ENCODE data around the gene LARP6.
"Not testable (repeated sequence)": the region's sequence is repeated elsewhere in the genome, so short reads cannot be mapped to it uniquely, and the experiment has no call there.

The LARP6 gene

DNA sequence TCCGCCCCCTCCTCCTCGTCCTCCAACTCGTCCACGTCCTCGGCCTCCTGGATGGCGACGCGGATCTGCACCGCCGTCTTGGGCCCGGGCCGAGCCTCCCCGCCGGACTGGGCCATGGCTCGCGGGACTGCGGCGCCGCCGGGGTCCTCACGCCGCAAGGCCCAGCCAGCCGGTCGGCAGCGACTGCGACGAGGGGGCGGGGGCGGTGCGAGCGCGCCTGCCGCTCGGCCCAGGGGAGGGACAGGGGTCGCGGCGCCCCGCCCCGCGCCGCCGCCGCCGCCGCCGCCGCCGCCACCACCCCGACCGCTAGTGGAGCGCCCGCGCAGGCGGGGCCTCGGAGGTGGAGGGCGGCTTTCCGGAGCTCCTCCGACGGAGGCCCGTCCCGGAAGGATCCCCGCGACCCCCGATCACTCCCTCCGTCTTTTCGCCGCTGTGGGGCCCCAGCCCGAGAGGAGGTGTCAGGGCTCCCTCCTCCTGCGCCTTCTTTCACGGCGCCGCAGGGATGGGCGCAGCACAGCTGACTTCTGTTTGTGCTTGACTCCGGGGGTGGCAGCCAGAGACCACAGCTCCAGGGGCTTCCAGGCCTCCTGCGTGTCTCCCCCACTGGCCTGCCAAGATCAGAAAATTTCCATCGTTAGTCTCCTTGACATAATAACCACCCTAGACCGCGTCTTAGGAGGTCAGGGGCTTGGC lies at the start of gene LARP6:
TSS of gene LARP6 (minus strand) at position 185 of the 693 bp plus-strand sequence. CDS start at position 116, 69 bp downstream.
- peak; percentile 15 for DNase-seq

DNA sequence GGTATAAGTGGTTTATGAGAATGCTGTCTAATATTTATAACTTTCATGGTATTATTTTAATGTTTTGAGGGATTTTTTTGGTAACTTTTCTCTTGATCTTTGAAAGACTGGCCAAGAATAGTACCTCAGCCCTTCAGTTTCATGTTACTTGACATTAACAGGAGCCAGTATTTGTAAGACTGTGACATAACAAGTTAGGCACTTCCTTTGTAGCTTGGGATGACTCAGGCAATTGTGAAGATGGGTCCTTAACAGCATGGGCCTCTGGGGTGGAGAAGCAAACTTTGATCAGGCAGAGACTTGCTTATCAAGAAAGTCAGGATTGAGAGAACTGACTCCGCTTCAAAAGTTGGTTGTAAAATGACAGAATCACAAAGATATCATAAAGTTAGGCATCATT lies 48.1 kb upstream of the LARP6 start:
- no peak for DNase-seq

DNA sequence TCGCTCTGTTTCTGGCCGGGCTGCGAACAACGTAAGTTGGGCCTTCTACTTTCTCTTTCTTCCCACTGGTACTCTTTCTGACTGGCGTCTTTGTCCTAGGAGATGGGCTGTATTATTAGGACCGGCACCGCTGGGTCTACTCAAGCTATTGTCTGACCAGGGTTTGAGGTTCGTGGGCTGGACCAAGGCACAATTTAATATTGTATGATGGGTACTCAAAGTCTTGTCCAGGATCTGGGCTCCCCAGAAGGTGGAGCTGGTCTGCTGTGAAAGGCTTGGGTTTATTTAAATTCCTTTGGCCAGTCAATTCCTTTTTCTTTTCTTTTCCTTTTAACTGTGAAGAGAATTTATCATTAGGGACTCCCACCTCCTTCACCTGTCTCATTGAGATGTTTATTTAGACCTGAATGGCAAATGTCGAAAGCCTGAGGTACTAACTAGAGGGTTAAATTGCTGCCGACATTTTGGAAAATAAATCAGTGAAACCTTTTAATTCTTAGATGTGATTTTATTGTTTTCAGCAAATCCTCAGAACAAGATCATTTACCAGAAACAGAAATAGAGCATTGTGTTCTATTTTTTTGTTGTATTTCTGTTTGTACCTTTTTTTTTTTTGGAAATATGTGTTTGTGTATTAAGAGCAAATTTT lies 39.1 kb upstream of the LARP6 start:
- DNase-seq = no peak

DNA sequence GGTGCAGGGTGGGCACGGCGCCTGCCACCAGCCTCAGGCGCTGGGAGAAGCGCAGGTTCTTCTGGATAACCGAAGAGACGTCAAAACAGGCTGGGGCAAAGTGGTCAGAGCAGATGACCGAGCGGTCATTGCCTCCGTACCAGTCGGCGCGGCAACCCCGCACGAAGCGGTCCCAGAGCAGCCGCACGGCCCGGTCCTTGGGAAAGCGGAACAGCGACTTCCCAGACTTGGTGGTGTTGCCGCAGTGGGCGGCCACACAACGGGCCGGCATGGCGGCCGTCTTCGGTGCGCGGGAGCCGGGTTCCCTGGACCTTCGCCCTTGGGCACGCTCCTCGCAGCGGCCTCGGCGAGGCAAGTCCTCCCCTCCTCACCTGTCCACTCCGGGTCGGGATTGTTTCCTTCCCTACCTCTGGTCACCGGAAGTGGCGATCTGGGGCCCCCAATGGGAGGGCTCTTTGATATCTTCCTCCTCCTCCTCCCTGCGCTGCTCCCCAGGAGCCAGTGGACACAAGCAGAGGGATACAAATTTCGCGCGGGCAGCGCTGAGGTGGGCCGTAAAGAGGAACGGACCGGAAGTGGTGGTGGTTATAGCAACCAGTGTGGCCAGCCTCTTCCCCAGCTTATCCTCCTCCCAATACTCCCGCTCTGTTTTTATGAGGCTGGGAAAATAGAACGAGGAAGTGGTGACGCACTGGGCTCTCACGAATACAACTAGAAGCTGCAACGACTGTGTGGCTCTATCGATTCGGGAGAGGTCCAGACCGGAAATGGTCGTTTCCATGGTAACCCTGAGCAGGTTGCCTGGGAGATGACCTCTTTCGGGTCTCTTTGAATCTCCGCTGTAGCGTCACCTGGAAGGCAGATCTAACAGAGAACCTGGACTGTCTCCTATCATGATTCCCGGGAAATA lies 38.3 kb upstream of the LARP6 start, which contains the start of the genes LRRC49 and THAP10:
TSS of gene LRRC49 (plus strand) at position 825 of the 910 bp plus-strand sequence. CDS start at position 894, 69 bp downstream.
TSS of gene THAP10 (minus strand) at position 432 of the 910 bp plus-strand sequence. CDS start at position 271, 161 bp downstream.
- peak; percentile 93 for DNase-seq

DNA sequence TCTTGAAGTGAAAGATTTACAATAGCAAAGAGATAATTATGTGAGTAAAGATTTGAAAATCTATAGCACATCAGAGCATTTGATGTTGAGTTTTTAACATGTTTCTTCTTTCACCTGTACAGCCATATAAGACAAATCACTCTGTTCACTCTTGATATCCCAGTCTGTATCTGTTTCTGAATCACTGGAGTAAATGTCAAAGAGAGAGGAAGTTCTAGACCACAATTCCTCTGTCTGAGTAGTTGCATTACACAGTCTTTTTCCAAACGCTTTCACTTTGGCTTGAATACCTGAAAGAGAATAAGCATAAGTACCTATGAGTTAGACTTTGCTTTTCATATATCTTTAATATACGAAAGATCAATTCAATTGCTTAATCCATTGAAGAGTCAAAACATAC lies 28.4 kb upstream of the LARP6 start:
- DNase-seq = no peak

DNA sequence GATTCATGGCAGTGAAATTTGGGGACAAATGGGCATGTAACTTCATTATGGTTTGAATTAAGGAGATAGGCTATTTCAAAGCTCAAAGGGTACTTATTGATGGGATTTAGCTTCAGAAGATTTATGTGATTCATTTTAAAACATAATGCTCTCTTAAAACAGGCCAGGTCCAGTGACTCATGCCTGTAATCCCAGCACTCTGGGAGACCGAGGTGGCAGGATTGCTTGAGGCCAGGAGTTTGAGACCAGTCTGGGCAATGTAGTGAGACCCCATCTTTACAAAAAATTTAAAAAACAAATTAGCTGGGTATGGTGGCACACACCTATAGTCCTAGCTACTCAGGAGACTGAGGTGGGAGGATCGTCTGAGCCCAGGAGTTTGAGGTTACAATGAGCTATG lies 26.8 kb upstream of the LARP6 start:
- DNase-seq = no peak

DNA sequence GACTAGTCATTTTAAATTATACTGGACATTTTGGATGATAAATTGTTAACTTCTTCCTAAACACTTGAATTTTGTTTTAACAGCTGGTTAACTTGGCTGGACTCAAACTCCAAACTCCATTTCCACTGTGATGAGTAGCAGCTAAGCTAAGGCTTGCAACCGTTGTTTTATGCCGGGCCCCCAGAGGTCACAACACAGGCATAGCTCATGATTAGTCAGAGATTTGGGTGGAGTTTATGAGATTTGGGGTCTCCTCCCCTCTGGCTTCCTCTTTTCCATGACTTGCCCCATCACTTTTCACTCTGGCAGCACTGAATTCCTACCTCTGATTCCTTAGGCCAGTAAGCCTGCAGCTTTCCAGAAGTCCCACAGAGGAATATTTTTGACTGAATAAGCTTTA lies 25.4 kb upstream of the LARP6 start:
- no peak for DNase-seq

DNA sequence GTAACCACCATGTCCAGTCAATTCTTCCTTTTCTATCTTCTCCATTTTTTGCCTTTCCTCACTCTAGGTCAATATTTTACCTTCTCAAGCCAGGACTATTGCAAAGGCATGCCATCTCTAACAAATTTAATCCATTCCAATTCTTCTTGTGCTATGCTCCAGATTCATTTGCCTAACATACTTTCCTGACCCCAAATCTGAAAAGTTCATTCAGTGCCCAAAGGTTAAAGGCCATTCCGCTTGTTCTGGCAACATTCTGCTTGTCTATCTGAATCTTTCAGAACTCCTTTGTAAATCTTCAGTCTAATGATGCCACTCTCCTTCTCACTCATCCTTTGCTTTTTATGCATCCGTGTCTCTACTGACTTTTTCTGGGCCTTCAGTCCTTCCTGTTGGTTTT lies 22.7 kb upstream of the LARP6 start:
- DNase-seq = no peak

DNA sequence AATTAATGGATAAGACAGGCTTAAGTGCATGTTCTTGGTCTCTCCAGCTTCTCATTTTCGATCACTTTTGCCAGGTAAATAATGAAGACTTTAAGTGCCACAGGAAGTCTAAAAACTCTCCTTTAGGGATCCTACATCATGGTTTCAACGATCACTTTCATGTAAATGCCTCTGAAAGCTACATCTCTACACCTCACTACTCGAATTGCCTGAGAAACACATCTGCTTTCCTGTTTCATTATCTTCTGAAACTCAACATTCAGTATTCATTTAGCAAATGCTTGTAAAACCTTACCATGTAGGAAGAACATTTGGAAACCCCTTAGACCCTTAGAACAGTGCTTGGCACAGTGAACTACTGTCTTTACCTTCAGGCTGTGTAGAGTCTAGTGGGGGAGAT lies 22.1 kb upstream of the LARP6 start:
- no peak for DNase-seq

DNA sequence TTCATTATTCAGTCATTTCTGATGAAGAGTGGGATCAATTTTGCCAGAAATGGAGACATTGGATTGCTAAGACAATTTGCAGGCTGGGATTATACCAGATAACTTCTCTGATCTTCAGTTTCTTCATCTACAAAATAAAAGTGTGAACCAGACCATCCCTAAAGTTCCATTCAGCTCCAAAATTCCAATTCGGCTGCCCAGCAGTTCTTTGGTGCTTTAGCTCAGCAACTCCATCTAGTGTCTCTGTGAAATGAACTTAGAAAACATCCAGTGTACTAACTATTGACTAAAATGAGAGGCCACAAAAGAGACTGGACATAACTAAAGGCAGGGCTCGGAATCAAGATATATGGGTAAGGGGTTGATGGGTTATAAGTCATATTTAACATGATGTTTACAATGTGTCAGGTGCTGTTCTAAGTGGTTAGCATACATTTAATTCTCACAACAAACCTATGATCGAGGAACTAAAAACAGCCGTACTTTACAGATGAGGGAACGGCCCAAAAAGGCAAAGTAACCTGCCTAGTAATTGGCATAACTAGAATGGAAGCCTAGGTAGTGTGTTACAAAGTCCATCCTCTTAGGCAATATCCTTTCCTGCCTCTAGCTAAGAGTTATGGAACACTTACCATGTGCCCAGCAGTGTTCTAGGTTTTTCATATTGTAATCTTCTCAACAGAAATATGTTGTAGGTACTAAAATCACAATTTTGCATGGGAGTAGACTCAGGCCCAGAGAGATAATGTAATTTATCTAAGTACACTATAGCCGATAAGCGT lies 21.2 kb upstream of the LARP6 start:
- DNase-seq = no peak

DNA sequence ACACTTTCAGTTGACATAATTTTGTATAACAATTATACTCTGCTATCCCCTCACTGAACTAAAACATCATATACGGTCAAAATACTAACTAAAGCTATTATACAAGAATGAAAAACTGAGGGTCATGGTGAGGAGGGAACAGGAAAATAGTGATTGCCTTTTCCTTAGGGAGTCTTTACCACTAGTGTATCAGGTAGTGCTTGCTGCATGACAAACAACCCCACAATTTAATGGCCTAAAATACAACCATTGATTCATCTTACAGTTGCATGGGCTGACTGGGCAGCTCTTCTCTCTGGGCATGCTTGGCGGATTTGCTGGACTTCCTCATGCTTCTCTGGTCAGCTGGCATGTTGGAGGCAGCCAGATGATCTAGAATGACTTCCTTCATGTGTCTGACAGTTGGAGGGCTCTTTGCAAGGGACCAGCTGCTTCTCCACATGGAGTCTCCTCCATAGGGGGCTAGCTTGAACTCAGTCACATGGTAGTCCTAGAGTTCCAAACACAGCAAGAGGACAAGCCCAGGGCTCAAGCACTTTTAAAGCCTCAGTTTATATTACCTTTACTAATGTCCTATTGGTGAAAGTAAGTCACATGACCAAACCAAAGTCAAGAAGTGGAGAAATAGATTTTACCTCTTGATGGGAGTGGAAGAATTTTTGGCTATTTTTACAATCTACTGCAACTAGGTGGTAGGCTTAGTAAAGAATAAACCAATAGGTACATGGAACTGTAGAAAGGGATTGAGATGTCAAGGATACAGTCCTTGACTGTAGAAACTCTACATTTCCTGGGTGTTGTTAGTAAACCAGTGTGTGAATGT lies 19.5 kb upstream of the LARP6 start:
- no peak for DNase-seq

DNA sequence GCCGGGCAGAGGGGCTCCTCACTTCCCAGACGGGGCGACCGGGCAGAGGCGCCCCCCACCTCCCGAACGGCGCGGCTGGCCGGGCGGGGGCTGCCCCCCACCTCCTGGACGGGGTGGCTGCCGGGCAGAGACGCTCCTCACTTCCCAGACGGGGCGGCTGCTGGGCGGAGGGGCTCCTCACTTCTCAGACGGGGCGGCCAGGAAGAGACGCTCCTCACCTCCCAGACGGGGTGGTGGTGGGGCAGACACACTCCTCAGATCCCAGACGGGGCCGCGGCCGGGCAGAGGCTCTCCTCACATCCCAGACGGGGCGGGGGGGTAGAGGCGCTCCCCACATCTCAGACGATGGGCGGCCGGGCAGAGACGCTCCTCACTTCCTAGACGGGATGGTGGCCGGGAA lies 17.5 kb upstream of the LARP6 start:
- not testable (repeated sequence) for DNase-seq

DNA sequence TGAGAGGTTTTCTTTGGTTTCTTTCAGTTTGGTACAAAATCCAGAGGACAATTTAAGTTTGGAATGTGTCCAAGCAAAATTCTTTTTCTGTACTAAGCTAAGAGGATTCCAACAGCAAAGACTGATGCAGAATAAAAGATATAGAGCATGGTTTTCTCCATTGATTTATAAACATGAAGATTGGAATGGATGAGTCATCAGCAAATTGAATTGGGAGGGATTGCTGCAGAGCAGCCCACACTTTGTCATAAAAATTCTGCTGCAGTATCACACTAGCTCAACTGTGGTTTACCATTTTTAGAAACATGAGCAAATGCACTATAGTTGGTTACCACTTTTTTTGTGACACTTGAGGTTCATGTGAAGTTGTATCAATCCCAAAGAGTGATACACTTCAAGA lies 16.1 kb upstream of the LARP6 start:
- no peak for DNase-seq

DNA sequence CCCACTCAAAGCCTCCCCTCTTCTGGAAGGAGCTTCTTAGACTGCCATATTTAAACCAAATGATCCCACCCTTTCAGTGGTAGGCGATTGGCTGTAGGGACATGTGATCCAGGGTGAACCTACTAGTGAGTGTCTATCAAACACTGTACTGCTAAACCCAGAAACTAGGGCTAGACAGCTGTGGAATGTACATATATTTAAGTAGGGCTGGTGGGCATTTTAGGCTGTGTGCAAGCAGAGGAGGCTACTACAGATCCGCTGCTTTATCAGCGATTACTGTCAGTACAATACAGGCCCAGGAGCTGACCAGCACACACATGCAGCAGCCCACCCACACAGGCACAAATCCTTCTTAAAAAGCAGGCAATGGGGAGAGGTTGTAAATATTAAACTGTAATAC lies 15.4 kb upstream of the LARP6 start:
- DNase-seq = no peak

DNA sequence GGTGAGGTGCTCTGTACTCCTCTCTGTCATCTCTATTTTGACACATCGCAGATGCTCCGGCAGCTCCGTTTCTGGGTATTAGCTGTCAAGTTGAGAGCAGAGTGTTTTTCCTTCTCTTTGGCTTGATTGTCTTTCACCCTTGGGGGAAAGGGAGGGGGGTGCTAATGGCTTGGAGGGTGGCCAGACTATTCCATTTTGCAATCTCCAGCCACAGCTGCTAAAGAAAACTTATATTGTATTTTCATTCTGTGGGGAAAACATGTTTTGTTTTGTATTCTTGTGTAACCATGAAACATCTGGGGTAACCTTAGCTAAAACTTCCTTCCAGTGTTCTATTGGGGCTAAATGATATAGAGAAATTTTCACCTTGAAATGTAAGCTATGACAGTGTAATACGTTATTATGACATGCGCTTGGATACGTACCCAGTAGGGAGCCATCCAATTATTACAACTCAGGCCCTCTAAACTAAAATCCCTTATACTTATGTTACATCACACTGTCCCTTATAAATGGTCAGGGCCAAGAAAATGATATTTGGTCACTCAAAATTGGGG lies 14.0 kb upstream of the LARP6 start:
- DNase-seq = no peak

DNA sequence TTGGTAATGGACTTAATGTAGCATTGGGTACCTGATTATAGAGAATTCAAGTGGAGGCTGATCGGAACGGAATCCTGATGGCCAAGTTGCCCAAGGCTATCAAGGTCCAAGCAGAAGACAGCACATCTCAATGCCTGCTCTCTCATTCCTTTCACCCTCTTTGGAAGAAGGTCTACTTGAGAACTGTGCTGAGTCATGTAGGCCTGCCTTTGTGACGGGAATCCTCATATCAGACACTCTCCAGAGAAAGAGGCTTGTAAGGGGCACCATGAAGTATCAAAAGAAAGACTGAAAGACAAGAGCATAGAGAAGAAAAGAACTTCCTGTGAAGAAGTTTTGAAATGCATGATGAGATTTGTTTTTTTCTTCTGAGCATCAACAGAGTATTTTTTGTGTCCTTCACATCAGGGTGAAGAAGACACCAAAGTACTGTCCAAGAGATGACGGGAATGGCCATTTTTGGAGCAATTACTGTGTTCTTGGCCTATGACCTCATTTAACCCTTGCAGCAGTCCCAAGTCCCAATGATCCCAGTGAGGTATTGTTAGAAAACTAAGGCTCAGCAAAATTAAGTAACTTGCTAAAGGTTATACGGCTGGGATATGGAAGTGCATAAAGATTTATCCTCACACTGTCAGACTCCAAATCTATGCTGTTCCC lies 13.2 kb upstream of the LARP6 start:
- no peak for DNase-seq

DNA sequence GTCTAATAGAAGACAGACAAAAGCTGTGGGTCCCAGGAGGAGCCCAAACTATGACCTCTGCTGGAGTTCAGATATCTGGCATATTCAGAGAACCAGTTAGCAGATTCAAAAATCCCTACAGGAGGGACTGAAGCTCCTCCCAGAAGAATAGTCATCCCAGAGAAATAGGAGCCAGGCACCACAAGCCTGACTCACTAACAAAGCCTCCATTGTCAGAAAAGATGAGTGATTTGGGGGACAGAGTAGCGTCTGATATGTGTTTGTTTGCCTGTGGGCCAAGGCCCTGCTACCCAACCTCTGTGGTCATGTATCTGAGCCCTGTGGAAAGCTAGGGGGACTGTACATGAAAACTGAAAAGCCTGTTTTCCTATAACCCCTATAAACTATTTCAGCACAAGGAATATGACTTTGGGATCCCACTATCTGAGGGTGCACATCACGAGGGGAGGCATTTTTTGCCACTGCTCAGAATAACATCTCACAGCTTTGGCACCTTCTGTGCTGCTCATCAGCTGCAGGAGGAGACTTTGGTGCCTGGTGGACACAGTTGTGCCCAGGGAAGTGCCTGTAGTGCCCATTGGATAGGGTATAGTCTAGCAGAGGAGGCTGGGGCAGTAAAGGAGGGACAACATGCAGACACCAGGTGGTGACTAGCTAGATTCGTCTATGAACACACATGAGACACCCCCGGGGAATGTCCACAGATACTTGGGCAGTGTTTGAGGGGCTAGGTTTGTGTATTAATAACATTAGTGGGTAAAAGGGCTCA lies 9.7 kb upstream of the LARP6 start:
- DNase-seq = no peak

DNA sequence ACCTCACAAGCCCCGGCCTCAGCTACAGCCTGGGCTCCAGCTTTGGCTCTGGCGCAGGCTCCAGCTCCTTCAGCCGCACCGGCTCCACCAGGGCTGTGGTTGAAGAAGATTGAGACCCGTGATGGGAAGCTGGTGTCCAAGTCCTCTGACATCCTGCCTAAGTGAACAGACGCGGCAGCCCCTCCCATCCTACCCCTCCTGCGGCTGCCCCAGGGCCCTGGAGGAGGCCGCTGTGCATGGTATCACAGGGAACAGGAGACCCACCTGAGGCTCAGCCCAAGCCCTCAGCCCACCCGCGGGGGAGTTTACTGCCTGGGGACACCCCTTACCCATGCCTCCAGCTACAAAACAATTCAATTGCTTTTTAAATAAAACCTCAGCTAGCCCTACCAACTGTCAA lies 6.0 kb upstream of the LARP6 start:
- no peak for DNase-seq

DNA sequence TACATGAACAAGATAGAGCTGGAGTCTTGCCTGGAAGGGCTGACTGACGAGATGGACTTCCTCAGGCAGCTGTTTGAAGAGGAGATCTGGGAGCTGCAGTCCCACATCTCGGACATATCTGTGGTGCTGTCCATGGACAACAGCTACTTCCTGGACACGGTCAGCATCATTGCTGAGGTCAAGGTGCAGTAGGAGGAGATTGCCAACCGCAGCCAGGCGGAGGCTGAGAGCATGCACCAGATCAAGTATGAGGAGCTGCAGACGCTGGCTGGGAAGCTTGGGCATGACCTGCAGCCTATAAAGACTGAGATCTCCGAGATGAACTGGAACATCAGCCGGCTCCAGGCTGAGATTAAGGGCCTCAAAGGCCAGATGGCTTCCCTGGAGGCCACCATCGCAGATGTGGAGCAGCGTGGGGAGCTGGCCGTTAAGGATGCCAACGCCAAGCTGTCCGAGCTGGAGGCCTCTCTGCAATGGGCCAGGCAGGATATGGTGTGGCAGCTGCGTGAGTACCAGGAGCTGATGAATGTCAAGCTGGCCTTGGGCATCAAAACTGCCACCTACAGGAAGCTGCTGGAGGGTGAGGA lies 5.5 kb upstream of the LARP6 start:
- DNase-seq = no peak

All from NCI-H510A (cell line).